NCI-H2227 (cell line): ENCODE measurements around the gene BCL6.

Experiments used
- DNase-seq: peaks from one replicate; lab custom pipeline; 2025; ENCODE audit not compliant: unreplicated experiment; lab: John Stamatoyannopoulos, UW

The BCL6 gene

GRCh38 chr3:187763850-187764648 lies 18.8 kb upstream of the BCL6 start:
- no peak for DNase-seq

GRCh38 chr3:187762792-187763191 lies 17.5 kb upstream of the BCL6 start:
- DNase-seq = no peak

GRCh38 chr3:187759601-187760000 lies 14.3 kb upstream of the BCL6 start:
- DNase-seq = no peak

DNA sequence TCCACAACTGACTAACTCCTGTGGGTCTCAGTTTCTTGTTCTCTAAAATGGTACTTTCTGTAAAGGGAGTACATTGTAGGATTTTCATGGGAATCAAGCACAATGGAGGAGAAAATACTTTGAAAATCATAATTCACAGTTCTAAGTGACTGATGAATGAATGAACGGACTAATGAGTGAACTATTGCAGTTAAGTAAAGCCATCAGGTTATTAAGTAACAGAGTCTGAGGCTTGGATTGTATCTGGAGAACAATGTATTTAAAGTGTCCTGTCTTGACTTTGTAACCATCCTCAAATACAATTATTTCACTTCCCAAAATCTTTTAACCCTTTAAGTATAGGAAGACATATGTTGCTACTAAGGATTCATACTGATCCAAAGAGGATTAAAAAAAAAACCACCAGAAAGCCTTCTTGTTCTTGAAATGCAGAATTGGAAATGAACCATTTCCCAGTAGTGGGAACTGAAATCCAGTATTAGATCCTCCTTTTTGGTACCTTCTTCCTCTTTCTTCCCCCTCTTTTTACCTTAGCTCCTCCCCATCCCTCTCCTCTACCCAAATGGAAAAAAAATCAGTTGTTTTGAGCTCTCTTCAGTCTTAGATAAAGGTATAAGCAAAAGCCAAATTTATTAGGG lies 13.2 kb upstream of the BCL6 start:
- DNase-seq = no peak

DNA sequence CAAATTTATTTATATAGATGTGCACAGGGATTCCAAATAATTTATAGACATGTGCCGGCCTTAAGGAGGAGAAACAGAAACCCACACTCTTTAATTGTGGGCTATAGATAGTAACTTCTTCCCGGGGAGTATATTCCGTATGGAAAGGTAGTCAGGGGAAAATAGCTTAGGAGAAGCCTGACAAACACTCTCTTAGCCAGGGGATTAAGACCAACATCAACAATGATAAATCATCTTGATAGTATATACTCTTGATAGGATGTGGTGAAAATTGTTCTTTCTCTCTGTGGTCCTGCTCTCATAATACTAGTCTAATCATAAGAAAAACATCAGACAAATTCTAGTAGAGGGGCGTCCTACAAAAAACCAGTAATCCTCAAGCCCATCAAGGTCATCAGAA lies 8.2 kb upstream of the BCL6 start:
- DNase-seq = no peak

DNA sequence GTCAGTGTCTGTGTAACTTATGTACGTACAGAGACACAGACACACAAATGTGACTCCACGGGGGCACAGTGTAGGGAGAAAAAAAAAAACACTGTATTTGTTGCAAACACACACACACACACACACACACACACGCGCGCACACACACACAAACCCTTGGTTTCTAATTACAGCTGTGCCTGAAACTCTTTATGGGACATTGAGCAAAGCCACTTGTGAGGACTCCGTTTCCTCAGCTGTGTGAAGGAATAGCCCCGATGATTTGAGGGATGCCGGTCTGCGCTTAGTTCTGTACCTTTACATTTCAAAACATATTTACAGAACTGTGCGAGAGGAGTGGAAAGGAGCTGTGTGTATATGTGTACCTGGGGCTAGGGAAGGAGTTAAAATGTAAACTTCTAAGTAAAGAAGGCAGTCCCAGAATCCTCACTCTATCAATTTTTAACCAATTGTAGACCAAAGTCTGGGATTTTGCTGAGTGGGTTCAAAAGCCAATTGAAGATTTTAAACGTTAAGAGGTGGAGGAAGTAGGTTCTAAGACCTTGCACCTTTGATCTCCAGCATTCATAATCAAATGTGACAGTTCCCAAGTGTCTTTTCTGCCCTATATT lies 5.3 kb upstream of the BCL6 start:
- no peak for DNase-seq

DNA sequence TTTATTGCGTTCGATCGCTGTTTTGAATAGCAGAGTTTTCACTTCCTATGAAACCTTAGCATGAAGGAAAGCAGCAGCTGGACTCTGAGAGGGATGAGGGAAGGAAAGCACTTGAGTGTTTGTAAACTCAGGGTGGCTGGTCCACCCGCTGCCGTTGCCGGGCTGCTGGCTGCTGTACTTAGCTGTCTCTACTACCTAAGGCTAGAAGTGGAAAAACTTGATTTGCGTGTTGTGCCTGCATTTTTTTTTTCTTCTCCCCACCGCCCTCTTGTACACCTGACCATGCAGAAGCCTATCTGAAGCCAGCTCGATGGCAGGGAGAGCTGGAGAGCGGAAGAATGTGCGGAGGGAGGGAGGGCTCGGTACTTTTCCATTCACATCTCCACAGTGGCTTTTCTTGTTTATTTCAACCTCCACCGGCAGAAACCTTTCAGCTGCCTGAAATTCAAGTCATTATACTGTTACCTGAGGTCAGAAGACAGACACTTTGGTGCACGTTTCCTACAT lies 4.8 kb upstream of the BCL6 start:
- DNase-seq = peak; percentile 15

GRCh38 chr3:187748050-187748481 lies 2.8 kb upstream of the BCL6 start:
- DNase-seq = peak; percentile 84

DNA sequence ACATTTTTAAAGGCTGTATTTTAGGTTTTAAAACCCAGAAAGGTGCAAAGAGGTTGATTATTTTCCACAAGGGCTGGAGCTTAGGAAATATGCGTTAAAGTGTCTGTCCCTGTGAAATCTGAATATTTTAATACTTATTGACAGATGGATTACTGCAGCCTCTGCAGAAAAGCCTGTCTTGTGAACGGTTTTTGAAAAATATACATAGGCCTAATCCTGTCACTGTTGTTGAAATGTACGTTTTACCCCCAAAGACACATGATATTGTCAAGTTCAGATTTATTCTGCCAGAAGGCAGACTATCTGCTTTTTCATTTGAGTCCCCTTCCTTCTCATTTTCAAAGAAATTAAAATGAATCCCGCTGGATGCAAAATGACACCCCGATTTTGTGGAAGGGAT lies 2.2 kb upstream of the BCL6 start:
- no peak for DNase-seq

DNA sequence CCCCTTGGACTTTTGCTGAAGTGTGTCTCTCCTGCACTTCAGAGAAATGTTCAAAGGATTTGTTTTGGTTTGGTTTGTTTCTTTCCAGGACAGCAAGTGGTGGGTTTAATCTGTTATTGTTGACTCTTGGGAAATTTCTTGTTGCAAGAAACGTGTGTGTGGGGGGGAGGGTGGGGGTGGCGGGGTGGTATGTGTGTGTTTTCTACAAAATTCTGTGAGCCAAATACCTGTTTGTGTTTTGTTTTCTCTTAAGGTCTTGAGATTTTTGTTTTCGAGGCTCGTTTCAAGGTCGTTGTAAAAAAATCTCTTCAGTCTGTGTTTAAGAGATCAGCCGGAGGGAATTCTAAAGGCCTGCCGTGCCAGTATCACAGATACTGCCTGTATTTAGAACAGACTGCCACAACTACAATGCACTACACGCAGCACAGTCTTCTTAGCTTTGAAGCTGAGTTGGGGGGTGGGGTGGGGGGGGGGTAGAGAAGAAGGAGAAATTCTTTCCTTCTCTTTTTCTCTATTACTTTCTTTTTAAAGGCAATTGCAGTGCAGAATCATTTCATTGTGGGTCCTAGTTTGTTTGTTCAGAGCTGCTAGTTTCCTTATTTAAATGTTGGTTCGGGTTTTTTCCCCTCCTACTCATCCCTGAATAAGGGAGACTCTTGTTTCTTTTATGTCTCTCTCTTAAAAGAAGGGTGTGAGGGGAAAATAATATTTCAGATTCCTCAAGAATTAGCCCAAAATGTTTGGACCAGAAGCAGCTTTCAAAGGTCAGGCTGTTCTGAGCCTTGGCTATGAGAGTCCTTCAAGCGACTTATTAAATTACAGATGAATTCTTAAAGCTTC lies 1.4 kb upstream of the BCL6 start:
- DNase-seq = no peak

DNA sequence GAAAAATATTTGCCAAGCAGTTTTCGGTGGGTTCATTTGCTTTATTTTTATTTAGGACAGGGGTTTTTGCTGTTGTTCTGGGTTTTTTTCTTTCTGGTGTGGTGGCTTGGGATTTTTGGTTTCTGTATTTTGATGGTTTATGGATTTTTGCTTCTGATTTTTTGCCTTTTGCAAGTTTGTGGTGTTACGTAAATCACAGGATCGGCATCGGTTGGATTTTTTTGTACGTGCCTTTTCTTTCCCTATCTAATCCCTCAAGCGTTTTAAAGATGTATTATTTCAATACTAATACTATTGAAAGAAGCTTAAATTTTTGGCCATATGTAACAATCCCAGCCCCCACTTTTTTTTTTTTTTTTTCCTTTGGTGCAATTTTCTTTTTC lies 782 bp upstream of the BCL6 start:
- no peak for DNase-seq

DNA sequence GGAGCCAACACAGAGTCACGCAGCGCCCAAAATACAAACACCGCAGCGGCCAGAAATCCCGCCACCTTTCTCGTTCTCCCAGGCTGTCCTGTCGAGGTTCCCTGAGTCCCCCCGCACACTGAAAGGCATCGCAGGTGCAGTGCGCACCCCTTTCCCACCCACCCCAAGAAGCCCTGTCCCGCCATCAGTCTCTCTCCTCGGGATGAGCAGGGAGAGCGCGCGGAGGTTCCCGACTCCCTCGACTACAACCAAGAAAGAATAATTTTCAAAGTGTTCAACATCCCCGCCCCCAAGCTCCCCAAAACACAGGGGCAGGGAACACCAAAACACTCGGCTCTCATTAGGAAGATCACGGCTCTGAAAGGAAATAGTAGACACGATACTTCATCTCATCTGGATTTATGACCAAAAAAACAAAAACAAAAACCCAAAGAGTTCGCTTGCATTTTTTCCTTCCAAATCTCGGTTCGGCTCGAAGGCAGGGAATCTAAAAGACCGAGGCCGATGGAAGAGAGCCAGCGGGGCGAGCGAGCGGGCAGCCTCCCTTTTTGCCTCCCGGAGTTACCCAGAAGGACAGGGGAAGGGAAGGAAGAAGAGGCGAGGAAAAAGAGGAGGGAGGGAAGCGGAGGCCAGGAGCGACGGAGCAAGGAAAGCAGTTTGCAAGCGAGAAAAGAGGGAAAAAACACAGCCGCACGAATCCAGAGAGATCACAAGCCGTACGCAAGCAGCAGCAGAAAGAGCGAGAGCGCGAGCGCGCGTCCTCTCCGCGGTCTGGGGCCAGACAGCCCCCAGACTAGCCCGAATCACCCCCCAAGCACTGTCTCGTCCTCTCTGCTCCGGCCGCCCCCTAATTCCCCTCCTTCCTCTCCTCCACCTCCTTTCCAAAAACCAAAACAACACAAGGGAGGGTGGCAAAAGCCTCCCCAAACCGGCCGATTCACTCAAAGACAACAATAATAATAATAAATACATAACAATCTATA lies 808 bp downstream of the BCL6 start:
- peak; percentile 41 for DNase-seq

- peak; percentile 24 for DNase-seq
Measured at GRCh38 chr3:187743195-187744141, 1.8 kb downstream of the BCL6 start.

GRCh38 chr3:187742351-187743171 lies 2.7 kb downstream of the BCL6 start:
- no peak for DNase-seq

DNA sequence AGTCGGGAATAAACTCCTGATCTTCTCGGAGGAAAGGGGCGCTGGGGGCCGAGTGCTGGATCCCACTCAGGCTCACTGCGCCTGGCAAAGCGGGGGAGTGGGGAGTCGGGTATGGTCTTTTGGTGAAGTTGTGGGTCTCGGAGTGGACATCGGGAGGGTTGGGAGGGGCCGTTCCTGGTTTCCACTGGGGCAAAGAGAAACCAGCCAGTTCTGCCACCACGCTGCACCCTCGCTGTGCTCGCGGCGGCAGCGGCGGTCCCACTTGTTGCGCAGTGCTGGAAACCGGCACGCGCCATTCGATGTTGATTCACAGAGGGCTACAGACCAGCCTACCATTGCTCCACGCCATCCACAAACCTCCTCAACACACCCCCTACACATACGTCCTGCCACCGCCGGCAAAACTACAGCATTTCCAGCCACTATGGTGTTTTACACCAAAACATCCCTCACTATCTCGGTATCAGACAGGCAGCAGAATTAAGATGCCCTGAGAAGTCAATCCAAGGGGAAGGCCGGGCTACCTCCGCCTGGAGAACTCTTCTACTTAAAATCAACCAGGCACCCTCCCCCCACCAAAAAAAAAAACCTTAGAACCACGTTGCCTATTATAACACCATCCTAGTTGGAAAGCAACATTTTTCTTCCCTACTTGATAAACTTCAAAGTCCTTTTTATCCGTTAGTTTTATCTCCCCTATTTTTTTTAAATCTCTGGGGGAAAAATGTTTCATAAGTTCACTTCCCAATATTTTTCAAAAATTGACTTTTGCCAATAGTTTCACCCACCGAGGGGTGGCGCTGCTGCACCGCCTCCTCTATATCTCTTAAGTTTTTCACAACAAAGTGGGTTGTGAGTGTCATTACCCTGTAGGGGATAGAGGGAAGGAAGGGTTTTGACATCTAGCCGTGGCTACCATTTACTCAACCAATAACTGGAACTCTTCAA lies 3.6 kb downstream of the BCL6 start:
- peak; percentile 44 for DNase-seq

GRCh38 chr3:187740421-187741399 lies 4.6 kb downstream of the BCL6 start:
- peak; percentile 58 for DNase-seq
